Ascending aorta (tissue), 2 donors: Measurements from ENCODE around the gene SS18. TPM values are rescaled to one million over a fixed set of nuclear protein-coding genes. Genes with fewer than 3 reads are reported as not detected.

Source experiments
- DNase-seq, 2 donors: peaks; one replicate each; pipeline ENCODE4 v3.0.0-alpha.2; 2019; ENCODE audit warnings: low spot score in 2 of 2
- H3K27ac ChIP-seq, 2 donors: fragments of 200-600 bp; sonication (generic); one replicate each; pipeline ENCODE4 v1.5.1; 2016 to 2017; ENCODE audit warnings: mild to moderate bottlenecking in 1 of 2
- H3K27me3 ChIP-seq: fragments of 200-600 bp; sonication (generic); one replicate; pipeline ENCODE4 v1.5.1; 2017
- H3K36me3 ChIP-seq, 2 donors: fragments of 200-600 bp; sonication (generic); one replicate each; pipeline ENCODE4 v1.5.1; 2016
- H3K4me1 ChIP-seq, 2 donors: fragments of 200-600 bp; sonication (generic); one replicate each; pipeline ENCODE4 v1.5.1; 2016 to 2017; ENCODE audit warnings: mild to moderate bottlenecking in 1 of 2
- H3K4me3 ChIP-seq, 2 donors: fragments of 200-600 bp; sonication (generic); one replicate each; pipeline ENCODE4 v1.5.1; 2016 to 2017; ENCODE audit warnings: mild to moderate bottlenecking in 1 of 2
- H3K9me3 ChIP-seq, 2 donors: fragments of 200-600 bp; sonication (generic); one replicate each; pipeline ENCODE4 v1.5.1; 2016
- CTCF ChIP-seq, 3 experiments: fragments of 200-600 bp in 2 of 3; fragments of 450-650 bp in 1 of 3; sonication (generic) in 2 of 3; IDR thresholded peaks; one replicate each; pipeline ENCODE4 v1.5.1; 2016 to 2019; ENCODE audit warnings: antibody characterized with exemption in 3 of 3, mild to moderate bottlenecking in 1 of 3, moderate library complexity in 1 of 3
- intact Hi-C: fragments of 100-400 bp; cut with DNase I; formaldehyde crosslinking; loops from one replicate; pipeline ENCODE4 v1.15.1; 2023
- total RNA-seq: library from RNA; depleted of rRNA; stranded (reverse); fragments of >200 nt; gene quantifications from one replicate; pipeline ENCODE4 v1.1.0, GENCODE V29; 2016

Gene SS18
- total RNA-seq, 1 donor from 2014 or later = 31.0 TPM

GRCh38 chr18:26034850-26035497, 55.4 kb downstream of the SS18 start:
- intact Hi-C loops = no loop called here
- Histone ChIP-seq H3K4me3 (no peak overlapping the region), H3K36me3 (peaks cover 48 to 59% of the 10 kb centered on the region in 2 donors)

DNA sequence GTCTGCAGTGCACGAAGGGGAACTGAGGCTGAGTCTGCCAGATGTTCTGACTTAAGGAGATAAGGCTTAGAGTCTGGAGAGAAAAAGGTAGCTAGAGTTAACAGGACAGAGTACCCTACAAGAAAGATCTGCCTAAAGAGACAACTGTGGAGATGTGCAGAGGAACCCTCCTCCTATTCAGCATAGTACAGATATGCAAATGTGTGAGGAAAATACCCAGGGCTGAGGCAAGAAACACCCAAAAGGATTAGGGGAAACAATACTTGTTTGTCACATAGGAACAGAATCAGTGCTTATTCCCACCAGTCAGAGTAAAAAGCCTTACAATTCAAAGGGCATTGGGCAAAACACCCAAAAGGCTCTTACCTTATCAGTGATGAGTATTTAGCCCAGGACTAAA, 67.8 kb downstream of the SS18 start:
- no peaks in the 10 kb centered on the region for H3K27me3 ChIP-seq
- no peak overlapping the region for H3K27ac ChIP-seq
- no peaks in the 10 kb centered on the region for H3K9me3 ChIP-seq
- intact Hi-C loops = no loop called here
- no peak for DNase-seq
- H3K4me1 ChIP-seq = no peaks in the 10 kb centered on the region
- no peak overlapping the region for H3K4me3 ChIP-seq
- TF ChIP-seq CTCF (IDR thresholded peaks at IDR 0.05) = no peak
- H3K36me3 ChIP-seq = peaks cover 35 to 66% of the 10 kb centered on the region in 2 donors

More at GRCh38 chr18:26034850-26035497, 55.4 kb downstream of the SS18 start:
- H3K9me3 ChIP-seq = no peaks in the 10 kb centered on the region
- H3K27ac ChIP-seq = no peak overlapping the region
- H3K4me1 ChIP-seq = no peaks in the 10 kb centered on the region
- no peaks in the 10 kb centered on the region for H3K27me3 ChIP-seq
- DNase-seq = no peak
- no peak for TF ChIP-seq CTCF (IDR thresholded peaks at IDR 0.05)

GRCh38 chr18:26021061-26021754, 69.2 kb downstream of the SS18 start:
- Histone ChIP-seq H3K27ac (no peak overlapping the region), H3K36me3 (peaks cover 44 to 78% of the 10 kb centered on the region in 2 donors), H3K27me3 (no peaks in the 10 kb centered on the region), H3K4me1 (no peaks in the 10 kb centered on the region), H3K4me3 (no peak overlapping the region), H3K9me3 (no peaks in the 10 kb centered on the region)
- intact Hi-C loops = no loop called here
- no peak for TF ChIP-seq CTCF (IDR thresholded peaks at IDR 0.05)
- DNase-seq = no peak

- Histone ChIP-seq H3K27me3 (no peaks in the 10 kb centered on the region), H3K4me3 (no peak overlapping the region), H3K4me1 (no peaks in the 10 kb centered on the region), H3K9me3 (no peaks in the 10 kb centered on the region), H3K27ac (no peak overlapping the region), H3K36me3 (peaks cover 37 to 72% of the 10 kb centered on the region in 2 donors)
- intact Hi-C loops = no loop called here
- TF ChIP-seq CTCF (IDR thresholded peaks at IDR 0.05) = no peak
- DNase-seq = no peak
Observed at GRCh38 chr18:26017929-26018328, 72.5 kb downstream of the SS18 start.

GRCh38 chr18:26014462-26014861, 76.0 kb downstream of the SS18 start:
- Histone ChIP-seq H3K4me3 (no peak overlapping the region), H3K9me3 (no peaks in the 10 kb centered on the region), H3K4me1 (no peaks in the 10 kb centered on the region), H3K27ac (no peak overlapping the region), H3K27me3 (no peaks in the 10 kb centered on the region), H3K36me3 (peaks cover 27 to 55% of the 10 kb centered on the region in 2 donors)
- DNase-seq = no peak
- no peak for TF ChIP-seq CTCF (IDR thresholded peaks at IDR 0.05)
- intact Hi-C loops = no loop called here
